HG02759 (cell line): ENCODE data around the gene DCAKD.

Experiments used
- ATAC-seq: cut with Tn5 transposase; IDR thresholded peaks from one replicate; pipeline ENCODE4 v1.9.1; 2021; ENCODE audit warnings: mild to moderate bottlenecking, moderate library complexity; ENCODE audit not compliant: unreplicated experiment

The DCAKD gene, protein sequence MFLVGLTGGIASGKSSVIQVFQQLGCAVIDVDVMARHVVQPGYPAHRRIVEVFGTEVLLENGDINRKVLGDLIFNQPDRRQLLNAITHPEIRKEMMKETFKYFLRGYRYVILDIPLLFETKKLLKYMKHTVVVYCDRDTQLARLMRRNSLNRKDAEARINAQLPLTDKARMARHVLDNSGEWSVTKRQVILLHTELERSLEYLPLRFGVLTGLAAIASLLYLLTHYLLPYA

DNA sequence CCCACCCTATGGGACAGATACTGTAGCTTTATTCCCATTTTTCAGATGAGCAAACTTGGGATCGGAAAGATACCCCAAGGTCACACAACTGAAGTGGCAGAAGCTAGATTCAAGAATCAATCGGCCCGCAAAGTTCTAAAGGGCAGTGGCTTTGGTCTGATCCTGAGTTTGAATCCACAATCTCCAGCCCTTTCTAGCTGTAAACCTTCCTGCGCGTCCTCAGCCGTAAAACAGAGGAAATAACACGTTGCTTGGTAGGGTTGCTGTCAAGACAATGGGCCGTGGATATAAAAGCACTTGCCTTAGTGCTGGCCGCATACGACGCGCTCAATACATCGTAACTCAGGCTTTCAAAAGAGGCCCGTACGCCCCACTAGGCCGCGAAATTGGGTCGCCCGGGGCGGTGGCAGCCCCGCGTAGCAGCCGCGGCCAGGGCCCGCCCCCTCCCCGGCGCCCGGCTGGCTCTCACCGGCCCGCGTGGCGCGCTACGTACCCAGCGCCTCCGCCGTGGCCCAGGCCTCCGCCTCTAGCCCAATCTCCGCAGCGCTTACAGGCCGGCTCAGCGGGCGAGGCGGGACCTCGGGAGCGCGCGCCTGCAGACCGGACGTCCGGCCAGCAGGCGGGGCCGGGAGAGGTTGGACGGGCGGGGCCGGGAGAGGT is at the start of gene DCAKD:
Gene DCAKD, minus strand, starts transcription at position 573 of the 660 bp plus-strand sequence. CDS start 16,747 bp downstream, outside the sequence.
- peak; percentile 97 for ATAC-seq

DNA sequence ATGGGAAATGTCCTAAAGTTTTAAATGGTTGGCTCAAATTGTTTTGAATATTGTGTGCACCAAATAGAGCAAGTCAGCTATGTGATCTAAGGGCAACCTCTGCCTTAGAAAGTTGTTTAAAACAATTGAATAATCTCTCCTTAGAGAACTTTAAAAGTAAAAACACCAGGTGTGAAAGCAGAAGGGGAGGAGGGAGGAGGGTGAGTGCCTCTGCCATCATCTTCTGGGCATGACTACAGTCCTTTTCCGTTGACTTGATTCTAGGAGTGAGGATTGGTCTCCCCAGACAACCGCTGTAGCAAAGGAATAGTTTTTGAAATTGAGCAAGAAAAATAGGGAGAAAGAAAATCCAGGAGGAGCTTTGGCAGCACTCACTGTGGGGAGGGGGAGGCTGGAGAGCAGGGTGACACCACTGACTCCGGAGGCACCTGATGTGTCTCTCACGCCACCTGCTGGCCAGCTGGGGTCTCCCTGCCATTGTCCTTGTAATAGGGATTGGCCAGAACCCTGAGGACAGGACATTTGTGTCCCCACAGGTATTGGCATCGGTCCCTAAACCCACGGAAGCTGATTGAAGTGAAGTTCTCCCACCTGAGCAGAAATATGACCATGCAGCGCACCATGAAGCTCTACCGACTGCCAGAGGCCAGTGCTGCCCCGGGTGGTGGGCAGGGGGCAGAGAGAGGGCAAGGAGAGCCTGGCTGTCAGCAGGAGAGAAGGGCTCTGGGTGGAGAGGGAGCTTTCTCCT is 47.6 kb upstream of the DCAKD start:
- ATAC-seq, result no peak

DNA sequence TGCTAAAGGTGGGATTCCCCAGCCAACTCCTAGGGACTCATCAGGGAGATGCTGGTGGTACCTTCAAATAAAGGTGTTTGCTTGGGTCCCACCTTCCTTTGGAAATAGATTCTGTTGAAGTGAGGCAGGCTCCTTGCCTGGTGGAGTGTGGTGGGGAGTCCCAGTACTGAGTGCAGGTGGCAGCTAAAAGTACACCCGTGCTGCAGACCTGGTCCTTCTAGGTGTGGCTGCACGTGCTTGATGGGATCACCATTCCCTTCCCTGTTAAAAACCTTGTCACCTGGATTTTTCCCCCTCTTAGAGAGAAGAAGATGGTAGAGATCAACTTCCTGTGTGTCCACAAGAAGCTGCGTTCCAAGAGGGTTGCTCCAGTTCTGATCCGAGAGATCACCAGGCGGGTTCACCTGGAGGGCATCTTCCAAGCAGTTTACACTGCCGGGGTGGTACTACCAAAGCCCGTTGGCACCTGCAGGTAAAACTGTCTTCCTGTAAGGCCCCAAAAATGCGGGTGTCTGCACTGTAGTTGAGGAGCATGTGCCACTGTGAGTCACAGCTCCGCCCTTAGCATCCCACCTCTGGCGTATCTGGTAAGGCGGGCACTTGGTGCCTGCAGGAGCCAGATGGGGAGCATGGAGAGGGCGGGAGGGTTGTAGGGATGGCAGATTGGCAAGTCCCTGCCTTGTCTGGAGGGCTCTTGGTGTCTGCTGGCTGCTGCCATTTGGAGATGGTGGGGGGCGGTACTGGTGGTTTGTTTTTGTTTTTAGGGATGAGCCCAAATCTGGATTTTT is 46.8 kb upstream of the DCAKD start:
- no peak for ATAC-seq

DNA sequence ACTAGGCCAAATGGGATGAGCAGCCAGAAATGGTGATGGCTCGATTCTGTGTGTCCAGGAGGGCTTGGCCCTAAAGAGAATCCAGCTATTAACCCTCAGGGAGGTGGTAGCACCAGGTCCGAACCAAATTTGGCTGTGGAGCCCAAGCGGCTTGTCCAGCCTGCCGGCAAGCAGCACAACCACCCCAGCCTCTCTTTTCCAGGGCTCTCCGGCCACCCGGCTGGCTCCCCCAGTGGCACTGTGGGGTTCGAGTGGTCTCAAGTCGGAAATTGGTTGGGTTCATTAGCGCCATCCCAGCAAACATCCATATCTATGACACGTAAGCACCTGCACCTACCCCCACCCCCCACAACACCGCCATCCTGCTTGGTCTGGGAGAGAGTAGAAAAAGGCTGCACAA is 45.5 kb upstream of the DCAKD start:
- ATAC-seq, result no peak

DNA sequence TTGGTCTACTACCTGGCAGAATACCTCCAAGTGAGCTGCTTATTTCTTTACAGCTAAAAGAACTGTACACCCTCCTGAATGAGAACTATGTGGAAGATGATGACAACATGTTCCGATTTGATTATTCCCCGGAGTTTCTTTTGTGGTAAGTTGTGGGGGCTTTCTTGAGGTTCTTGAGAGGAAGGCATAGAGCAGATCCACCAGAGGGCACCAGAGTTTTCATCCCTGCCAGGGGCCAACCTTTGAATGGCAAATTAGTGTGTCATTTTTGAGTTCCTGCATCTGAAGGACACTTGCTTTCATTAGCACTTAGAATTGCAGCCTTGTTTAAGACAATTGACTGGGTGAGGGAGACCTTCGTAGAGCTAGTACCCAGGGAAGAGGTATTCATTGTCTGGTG is 44.7 kb upstream of the DCAKD start:
- no peak for ATAC-seq

DNA sequence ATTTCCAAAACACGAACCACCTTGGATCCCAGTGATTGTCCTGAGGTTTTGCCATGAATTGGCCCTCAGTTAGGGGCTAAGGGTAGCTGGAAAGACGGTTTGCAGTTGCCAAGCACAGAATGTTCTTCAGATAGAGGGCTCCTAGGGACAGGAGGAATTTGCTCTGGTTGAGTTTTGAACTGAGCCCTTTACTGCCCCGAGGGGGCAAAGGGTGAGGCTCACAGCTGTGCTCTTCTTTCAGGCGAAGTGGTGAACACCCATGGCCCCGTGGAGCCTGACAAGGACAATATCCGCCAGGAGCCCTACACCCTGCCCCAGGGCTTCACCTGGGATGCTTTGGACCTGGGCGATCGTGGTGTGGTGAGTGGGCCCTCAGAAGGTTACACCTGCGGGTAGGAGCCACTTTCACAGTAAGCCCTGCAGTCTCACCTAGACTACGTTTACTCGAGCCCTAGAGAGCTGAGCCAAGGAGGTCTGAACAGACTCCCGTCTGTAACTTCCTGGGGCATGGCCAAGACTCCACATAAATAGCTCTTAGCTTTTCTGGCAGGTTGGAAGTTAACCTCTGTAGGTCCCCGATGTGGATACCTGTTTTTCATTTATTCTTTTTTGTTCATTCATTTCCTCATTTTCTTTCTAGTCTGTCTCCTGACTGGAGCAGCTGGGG is 42.1 kb upstream of the DCAKD start:
- ATAC-seq, result no peak

DNA sequence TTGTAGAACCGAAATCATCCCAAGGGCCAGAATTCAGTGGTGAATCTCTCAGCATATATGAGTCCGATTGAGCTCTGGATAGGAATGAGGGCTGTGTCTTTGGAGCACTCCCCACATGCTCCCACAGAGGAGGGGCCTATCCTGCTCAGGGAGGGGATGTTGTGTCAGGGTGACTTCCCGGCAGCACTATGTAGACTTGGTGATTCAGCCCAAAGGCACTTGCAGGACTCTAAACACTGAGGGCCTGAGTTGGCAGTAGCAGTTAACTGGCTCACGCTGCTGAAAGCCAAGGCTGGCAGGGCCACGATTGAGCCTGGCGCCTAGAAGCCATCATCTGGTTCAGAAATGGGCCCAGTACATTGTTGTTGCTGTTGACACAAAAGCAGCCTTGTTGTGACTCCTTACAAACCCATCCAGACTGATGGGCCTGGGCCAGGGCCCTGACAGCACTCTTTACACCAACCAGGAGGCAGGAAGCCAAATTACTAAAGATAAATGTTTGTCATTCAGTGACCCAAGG is 41.5 kb upstream of the DCAKD start:
- no peak for ATAC-seq

DNA sequence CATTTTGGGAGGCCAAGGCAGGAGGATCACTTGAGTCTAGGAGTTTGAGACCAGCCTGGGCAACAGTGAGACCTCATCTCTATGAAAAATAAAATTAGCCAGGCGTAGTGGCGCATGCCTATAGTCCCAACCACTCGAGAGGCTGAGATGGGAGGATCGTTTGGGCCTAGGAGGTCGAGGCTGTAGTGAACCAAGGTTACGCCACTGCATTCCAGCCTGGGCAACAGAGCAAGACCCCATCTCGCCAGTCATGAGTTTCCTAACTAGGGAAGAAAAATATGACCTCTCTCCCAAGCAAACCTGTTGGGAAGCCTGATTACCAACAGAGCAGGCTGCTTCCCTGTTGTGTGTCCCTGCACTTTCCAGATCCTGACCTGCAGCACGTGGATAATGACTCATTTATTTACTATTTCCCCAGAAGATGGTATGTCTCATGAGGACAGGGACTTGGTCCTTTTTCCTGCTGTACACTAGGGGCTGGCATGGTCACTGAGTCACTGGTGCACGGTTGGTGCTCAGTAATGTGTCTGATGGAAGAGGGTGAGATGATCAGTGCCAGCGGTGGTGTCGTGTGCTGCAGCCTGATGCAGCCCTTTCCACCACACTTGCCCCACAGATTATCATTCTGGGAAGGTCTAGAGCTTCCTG is 40.5 kb upstream of the DCAKD start:
- no peak for ATAC-seq

DNA sequence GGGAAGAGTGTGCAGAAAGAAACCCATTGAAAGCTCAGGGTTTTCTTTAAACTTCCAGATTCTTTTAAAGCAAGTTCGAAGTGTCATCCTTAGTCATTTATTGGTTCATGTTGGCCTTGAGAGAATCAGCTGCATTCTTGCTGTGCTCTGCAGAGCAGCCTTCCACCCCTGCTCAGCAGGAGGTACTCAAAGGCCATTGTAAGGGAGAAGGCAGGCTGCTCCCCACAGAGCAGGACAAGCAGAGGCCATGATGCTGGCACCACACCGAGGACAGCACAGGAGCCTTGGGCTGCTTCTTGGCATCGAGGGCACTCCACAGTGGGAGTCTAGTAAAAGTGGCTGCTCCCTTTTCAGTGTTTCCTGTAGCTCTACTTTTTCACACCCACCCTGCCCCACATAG is 39.3 kb upstream of the DCAKD start:
- ATAC-seq, result no peak

DNA sequence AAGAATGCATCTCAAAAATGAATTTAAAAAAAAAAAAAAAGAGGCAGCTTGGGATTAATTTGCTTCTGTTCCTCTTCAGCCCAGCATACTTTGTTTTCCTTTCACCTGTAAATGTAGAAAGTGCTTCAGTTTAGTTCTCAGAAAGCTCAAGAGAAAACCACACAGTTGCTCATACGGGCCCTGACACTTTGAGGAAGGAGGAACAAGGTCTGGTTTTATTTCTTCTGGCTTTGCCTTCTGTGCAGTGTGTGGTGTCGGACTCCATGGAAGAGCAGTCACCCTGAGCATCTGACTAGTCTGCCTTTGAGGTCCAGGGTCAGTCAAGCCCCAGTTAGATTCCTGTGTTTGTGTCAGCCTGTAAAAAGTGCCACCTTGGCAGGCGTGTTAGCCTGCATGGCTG is 37.3 kb upstream of the DCAKD start:
- no peak for ATAC-seq

DNA sequence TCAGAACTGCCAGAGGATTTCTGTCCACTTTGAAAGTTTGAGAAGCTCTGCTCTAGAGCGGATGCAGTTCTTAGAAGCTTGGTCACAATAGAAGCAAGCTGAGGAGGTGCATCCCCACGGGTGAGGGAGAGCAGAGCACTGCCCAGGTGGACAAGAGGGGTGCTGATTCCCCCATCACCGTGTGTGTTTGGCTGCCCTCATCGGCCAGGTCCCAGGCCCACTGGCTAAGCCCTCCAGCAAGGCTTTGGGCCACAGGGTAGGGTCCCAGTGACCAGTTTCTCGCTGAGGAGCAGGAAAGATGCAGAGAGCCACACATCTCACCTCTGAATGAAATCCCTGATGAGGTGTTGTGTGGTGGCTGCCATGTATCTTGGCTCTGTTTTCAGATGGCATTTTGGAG is 36.5 kb upstream of the DCAKD start:
- ATAC-seq, result no peak

DNA sequence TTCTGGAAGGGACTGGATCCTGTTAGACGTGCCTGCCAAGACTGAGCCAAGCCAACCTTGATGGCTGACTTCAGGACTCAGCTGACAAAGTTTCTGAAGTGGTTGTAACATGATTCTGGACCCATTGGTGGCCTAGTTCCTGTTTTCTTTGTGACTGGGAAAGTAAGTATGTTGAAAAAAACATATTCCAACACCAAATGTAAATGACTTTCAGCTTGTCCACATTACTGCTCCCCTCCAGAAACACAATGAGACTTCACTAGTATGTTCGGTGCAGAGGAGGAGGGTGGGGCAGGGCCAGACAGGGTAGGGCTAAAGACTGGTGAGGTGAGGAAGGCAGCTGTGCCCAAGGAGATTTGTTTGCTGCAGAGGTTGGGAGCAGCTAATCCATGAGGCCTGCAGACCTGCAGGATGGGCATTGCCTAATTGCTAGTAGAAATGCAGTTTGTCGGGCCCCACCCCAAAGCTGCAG is 36.1 kb upstream of the DCAKD start:
- no peak for ATAC-seq

DNA sequence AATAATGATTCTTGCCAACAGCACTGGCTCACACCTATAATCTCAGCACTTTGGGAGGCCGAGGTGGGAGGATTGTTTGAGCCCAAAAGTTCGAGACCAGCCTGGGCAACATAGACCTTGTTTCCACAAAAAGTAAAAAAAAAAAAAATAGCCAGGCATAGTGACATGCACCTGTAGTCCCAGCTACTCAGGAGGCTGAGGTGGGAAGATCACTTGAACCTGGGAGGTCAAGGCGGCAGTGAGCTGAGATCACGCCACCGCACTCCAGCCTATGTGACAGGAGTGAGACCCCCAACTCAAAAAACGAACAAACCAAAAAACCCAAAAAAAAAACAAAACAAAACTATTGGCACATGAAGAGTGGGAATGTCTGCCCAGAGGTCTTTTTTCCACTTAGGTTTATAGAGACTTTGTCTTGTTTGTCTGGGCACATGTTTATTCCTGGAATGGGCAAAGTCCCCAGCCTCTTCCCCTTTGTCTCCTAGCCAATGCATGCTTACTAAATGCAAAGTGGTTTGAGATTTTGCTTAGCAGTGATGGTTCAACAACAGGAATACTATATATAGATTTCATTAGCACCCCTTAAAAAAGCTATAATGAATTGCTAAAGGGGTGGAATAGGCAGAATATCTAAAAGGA is 35.6 kb upstream of the DCAKD start:
- ATAC-seq, result no peak

DNA sequence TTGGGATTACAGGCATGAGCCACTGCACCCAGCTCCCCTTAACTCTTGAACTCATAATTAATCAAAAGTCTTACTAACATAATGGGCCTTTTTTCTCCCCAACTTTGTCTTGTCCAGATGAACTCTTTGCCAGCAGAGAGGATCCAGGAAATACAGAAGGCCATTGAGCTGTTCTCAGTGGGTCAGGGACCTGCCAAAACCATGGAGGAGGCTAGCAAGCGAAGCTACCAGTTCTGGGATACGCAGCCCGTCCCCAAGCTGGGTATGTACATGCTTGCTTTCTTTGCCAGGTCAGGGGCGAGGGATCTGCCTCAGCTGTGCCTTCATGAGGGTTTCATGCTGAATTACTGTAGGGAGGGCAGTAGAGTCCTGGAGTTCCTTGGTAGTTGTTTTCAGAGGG is 35.0 kb upstream of the DCAKD start:
- no peak for ATAC-seq

DNA sequence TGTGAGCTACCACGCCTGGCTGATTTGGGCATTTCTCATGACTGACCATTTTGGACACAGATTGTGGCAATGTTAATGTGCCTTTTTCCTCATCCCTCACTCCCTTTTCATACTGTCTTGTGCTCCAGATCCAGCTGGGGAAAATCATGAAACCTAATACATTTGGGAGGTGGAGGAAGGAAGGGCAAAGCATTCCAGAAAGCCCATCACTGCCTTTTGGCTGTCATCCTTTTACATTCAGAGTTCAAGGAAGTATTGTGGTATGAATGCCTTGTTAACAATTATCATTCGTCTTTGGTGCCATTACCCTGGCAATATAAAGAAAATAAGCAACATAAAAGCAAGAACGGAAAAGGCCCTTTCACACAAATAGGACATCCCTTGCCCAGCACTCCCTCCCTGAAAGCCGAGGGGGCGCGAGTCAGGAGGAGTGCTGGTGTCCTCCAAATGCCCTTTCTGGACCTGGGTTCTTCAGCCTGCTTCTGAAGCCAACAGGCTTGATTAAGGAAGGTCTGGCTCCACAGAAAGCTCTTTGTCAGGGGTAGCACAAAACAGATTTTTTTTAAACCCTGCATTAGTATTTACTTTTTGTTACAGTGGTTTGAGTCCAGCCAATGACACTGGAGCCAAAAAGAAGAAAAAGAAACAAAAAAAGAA is 29.7 kb upstream of the DCAKD start:
- ATAC-seq, result no peak

DNA sequence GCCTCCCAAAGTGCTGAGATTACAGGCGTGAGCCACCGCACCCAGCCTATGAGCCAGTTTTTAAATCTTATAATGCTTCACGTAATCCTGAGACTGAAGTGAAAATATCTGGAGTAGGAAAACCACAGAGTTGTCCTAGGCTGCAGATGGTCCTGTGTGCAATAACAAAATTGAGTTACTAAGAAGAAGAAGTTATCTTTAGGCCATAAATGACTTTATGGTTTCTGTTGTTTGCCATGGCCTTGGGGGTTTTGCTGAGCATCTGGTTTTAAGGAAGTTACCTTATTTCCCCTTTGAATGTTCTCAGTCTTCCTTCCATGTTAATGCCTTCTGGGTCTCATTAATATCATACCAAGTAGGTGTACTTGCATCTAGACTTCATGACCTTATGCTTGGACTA is 26.2 kb upstream of the DCAKD start:
- peak; percentile 43 for ATAC-seq

DNA sequence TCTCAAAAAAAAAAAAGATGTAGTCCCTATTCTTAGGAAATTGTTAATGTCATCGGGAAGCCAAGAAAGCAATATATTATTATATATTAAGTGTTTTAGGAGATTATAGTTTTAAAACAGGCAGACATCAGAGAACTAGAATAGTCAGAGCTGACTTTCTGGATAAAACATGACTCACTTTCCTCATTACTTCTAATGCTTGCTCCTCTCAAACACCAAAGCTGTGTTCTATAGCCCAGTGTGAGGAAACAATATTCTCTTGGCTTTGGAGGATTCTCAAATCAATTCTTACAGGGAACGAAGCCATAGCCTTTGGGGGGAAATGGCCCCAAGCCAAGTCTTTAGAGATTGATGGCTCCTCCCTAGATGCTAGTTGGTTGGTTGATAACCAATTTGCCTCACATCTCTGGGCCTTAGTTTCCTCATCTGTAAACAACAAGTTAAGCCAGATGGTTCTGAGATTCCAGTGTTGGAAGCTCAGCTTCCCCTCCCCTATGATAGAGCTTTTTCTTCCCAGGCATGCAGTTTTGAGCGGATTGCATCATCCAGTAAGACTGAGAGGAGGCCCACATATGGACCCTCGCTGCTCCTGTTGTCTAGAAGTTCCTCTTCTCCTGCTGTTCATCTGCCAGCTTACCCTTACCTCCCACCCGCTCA is 22.1 kb upstream of the DCAKD start:
- ATAC-seq, result no peak

DNA sequence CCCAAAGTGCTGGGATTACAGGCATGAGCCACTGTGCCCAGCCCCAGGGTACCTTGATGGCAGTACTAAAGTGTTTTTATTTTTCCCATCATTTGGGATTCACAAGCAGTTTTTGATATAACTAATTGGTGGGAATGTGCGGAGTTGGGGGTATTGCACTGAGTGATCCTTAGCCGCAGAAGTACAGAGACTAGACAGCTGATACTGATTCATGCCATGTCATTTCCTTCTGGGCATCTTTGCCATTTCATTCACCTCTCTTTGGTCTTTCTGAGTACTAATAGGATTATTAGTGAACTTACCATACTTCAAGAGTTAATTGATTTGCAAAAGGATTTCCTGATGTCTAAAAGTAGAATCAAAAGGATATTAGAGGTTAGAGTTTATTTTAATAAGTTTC is 19.4 kb upstream of the DCAKD start:
- ATAC-seq, result no peak
